ENCODE measurements around the gene IL1RL1. TPM values are rescaled to one million over a fixed set of nuclear protein-coding genes. Genes with fewer than 3 reads are reported as not detected.

Gene IL1RL1
- not detected in 2 replicates for polyA plus RNA-seq (2012; rRNA removed)
- not detected in 2 replicates for polyA plus RNA-seq (2012; cell fraction: cytosol; rRNA removed)
- polyA plus RNA-seq (2012; cell fraction: nucleus; rRNA removed): not detected in 2 replicates

DNA sequence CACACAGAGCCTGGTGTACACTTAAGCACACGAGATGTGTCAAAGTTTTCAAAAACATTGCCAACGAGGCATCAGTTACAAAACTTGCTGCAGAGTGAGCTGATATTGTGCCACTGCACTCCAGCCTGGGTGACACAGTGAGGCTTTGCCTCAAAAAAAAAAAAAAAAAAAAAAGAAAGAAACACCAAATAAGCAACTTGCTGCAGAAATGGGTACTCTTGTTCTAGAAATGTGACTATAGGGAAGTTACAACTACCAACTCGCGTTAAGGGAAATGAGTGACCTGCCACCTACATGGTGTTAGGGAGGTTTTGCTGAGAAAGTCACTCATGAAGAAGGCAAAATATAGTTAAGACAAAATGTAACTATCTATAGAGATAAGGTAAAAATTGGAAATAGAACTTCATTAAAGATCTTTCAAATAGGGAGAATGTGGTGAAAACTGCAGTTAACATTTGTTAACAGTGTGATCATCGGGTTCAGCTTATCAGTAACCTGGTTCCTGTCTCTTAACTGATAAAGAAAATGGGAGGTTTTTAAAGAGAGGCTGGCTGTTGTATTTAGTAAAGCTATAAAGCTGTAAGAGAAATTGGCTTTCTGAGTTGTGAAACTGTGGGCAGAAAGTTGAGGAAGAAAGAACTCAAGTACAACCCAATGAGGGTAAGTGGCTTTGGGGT is at the start of gene IL1RL1:
TSS of gene IL1RL1 (plus strand) at position 600 of the 677 bp plus-strand sequence. CDS start 26,702 bp downstream, outside the sequence.
- WGBS (ENCODE audit: low lambda C conversion rate): 37% methylated on average over 5 of the region's 5 CpGs
- Histone ChIP-seq H3K4me2 (no peak within 1 kb of the TSS), H2AFZ (ENCODE audit: low read depth) (no peak within 1 kb of the TSS), H3K27me3 (ENCODE audit: insufficient read depth) (peaks cover 23% of the 10 kb centered on the region), H3K36me3 (replicated peaks in 1 of 2; ENCODE audit: control insufficient read depth in 1 of 2, insufficient read depth in 2 of 2, low read length in 1 of 2) (no peaks in the 10 kb centered on the region), H3K79me2 (ENCODE audit: insufficient read depth) (no peaks in the 10 kb centered on the region), H3K9ac (no peak within 1 kb of the TSS), H3K9me2 (no peaks in the 10 kb centered on the region), H4K20me1 (ENCODE audit: insufficient read depth) (no peaks in the 10 kb centered on the region), H3K27ac (ENCODE audit: low read depth in 2 of 2, low read length in 1 of 2) (no peak within 1 kb of the TSS), H3K9me3 (no peaks in the 10 kb centered on the region), H3K4me1 (ENCODE audit: control insufficient read depth in 1 of 2, insufficient read depth in 2 of 2, low read depth in 1 of 2, low read length in 1 of 2) (no peaks in the 10 kb centered on the region), H3F3A (replicated peaks; ENCODE audit: insufficient read depth) (no peaks in the 10 kb centered on the region), H3K4me3 (ENCODE audit: low read depth in 2 of 2, low read length in 1 of 2) (no peak within 1 kb of the TSS)
- CTCF ChIA-PET: no interaction called here
- TF ChIP-seq, protein P1, sequence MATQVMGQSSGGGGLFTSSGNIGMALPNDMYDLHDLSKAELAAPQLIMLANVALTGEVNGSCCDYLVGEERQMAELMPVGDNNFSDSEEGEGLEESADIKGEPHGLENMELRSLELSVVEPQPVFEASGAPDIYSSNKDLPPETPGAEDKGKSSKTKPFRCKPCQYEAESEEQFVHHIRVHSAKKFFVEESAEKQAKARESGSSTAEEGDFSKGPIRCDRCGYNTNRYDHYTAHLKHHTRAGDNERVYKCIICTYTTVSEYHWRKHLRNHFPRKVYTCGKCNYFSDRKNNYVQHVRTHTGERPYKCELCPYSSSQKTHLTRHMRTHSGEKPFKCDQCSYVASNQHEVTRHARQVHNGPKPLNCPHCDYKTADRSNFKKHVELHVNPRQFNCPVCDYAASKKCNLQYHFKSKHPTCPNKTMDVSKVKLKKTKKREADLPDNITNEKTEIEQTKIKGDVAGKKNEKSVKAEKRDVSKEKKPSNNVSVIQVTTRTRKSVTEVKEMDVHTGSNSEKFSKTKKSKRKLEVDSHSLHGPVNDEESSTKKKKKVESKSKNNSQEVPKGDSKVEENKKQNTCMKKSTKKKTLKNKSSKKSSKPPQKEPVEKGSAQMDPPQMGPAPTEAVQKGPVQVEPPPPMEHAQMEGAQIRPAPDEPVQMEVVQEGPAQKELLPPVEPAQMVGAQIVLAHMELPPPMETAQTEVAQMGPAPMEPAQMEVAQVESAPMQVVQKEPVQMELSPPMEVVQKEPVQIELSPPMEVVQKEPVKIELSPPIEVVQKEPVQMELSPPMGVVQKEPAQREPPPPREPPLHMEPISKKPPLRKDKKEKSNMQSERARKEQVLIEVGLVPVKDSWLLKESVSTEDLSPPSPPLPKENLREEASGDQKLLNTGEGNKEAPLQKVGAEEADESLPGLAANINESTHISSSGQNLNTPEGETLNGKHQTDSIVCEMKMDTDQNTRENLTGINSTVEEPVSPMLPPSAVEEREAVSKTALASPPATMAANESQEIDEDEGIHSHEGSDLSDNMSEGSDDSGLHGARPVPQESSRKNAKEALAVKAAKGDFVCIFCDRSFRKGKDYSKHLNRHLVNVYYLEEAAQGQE (IDR thresholded peaks at IDR 0.05; ENCODE audit: low read depth, low read length): no peak
- TF ChIP-seq MXI1 (IDR thresholded peaks at IDR 0.05; ENCODE audit: low read depth, low read length): no peak
- TF ChIP-seq RAD21 (IDR thresholded peaks at IDR 0.05; ENCODE audit: low read length): no peak
- TF ChIP-seq ELF1 (IDR thresholded peaks at IDR 0.05): no peak
- TF ChIP-seq, protein P2, sequence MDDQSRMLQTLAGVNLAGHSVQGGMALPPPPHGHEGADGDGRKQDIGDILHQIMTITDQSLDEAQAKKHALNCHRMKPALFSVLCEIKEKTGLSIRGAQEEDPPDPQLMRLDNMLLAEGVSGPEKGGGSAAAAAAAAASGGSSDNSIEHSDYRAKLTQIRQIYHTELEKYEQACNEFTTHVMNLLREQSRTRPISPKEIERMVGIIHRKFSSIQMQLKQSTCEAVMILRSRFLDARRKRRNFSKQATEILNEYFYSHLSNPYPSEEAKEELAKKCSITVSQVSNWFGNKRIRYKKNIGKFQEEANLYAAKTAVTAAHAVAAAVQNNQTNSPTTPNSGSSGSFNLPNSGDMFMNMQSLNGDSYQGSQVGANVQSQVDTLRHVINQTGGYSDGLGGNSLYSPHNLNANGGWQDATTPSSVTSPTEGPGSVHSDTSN (IDR thresholded peaks at IDR 0.05): no peak
- no peak for TF ChIP-seq MEF2A (IDR thresholded peaks at IDR 0.05; ENCODE audit: borderline replicate concordance, low read depth)
- no peak for TF ChIP-seq FOXM1 (IDR thresholded peaks at IDR 0.05; ENCODE audit: low read depth)
- TF ChIP-seq, protein P3, sequence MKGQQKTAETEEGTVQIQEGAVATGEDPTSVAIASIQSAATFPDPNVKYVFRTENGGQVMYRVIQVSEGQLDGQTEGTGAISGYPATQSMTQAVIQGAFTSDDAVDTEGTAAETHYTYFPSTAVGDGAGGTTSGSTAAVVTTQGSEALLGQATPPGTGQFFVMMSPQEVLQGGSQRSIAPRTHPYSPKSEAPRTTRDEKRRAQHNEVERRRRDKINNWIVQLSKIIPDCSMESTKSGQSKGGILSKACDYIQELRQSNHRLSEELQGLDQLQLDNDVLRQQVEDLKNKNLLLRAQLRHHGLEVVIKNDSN (IDR thresholded peaks at IDR 0.05; ENCODE audit: borderline replicate concordance, low read depth): no peak
- no peak for TF ChIP-seq RFX5 (IDR thresholded peaks at IDR 0.05; ENCODE audit: low read length)
- no peak for TF ChIP-seq TEAD4 (IDR thresholded peaks at IDR 0.05; ENCODE audit: borderline replicate concordance, insufficient read depth)
- no peak for TF ChIP-seq ZBTB33 (IDR thresholded peaks at IDR 0.05; ENCODE audit: borderline replicate concordance, low read depth)
- TF ChIP-seq YY1 (IDR thresholded peaks at IDR 0.05; ENCODE audit: low read depth): no peak
- no peak for TF ChIP-seq POLR2AphosphoS5 (IDR thresholded peaks at IDR 0.05; ENCODE audit: low read depth, low read length)
- no peak for TF ChIP-seq EZH2phosphoT487 (IDR thresholded peaks at IDR 0.05; ENCODE audit: borderline replicate concordance, low read depth)
- no peak for TF ChIP-seq TCF12 (IDR thresholded peaks at IDR 0.05)
- TF ChIP-seq SMC3 (IDR thresholded peaks at IDR 0.05; ENCODE audit: low read depth, low read length): no peak
- no peak for TF ChIP-seq RCOR1 (IDR thresholded peaks at IDR 0.05; ENCODE audit: low read length)
- TF ChIP-seq EP300 (IDR thresholded peaks at IDR 0.05; ENCODE audit: borderline replicate concordance in 1 of 2, low read depth in 1 of 2, low read length in 1 of 2): no peak
- no peak for TF ChIP-seq CHD2 (IDR thresholded peaks at IDR 0.05; ENCODE audit: low read length, partially characterized antibody)
- TF ChIP-seq CTCF (IDR thresholded peaks at IDR 0.05): no peak
- no peak for DNase-seq
- POLR2A ChIA-PET: interaction anchor here (0.6 kb wide), 1 partner anchor 1529 kb away, joined by 4 read pairs; no protein-coding TSS in a partner anchor

Data from SK-N-SH (cell line).